NCI-H187 (cell line): Measurements from ENCODE around the gene SH3BP2.

ENCODE experiments used
- DNase-seq, 2 experiments: peaks; one replicate each; lab custom pipeline; 2025; lab: John Stamatoyannopoulos, UW

SH3BP2 gene

GRCh38 chr4:2878346-2878745 is 85.5 kb downstream of the SH3BP2 start:
- no peak for DNase-seq

DNA sequence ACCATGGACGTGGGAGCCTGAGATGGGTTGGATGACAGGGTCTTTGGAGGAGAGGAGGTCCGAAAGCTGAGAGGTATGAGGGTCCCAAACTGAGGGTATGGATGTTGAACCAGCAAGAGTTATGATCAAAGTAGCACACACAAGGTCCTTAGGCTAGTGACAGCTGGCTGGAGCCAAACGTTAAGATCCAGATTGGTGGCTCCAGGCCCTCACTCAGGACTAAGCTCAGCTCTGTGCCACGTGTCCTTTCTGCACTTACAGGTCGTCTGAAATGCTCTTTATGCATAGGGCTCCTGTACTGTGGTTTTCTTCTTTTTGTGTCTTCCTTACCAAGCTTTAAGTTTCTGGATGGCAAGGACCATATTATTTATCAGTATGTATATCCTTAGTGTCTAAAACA is 86.1 kb downstream of the SH3BP2 start:
- DNase-seq: no peak

GRCh38 chr4:2881431-2881830 is 88.5 kb downstream of the SH3BP2 start:
- DNase-seq: no peak

GRCh38 chr4:2882341-2882740 is 89.5 kb downstream of the SH3BP2 start:
- DNase-seq: no peak

- no peak for DNase-seq
These were observed 93.3 kb downstream of the SH3BP2 start for GRCh38 chr4:2886161-2886560.

DNA sequence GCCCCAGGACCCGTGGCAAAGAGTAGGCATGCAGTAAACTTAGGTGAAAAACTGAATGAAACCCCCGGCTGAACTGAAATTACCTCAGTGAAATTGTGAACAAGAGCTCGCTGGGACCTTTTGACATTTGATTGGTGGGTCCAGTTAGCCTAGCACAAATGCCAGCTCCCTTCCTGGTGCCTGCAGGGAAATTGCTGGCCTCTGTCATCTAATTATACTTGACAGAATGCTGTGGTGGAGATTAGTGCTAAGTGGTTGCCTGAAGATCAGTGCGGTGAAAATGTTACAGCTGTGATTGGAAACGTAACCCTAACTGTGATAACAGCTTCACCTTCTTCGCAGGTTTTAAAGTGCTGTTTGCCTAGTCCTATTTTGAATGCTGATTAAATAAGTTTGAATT is 93.7 kb downstream of the SH3BP2 start:
- no peak for DNase-seq

DNA sequence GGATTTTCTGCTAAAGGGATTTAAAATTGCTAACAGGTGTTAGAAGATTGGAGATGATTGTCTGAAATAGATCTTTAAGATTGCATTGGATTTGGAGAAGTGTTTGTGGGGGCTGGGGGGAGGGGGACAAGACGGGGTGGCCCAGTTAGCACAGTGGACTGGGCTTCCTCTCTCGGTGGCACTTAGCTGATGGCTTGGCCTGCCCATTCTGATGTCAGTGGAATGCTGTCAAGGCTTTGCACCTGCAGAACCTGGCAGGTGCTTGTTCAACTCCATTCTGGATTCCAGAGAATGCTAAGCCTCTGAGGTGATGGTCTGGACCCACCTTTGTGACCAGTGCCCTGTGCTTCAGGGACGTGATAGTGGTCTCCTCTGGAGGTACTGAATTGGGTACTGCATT is 94.5 kb downstream of the SH3BP2 start:
- no peak for DNase-seq

DNA sequence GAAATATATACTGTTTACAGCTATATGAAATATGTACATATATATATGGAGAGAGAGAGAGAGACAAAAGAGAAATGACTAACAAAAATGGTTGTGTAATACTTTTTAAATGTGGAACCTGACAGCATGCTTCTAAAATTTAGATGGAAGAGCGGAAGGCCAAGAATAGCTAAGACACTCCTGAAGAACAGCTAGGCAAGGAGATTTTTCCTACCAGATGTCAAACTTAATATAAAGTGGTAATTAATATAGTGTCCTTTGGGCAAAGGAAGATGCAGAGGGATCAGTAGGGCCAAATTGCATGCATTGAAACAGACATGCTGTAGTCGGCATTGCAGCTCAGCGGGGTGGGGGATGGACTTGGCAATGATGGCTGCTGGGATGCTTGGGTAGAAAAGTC is 96.0 kb downstream of the SH3BP2 start:
- DNase-seq: no peak
